MG63 (cell line): ENCODE results near the gene GPM6B. TPM values are rescaled to one million over a fixed set of nuclear protein-coding genes. Genes with fewer than 3 reads are reported as not detected.
"Not testable (repeated sequence)": the region's sequence is repeated elsewhere in the genome, so short reads cannot be mapped to it uniquely, and the experiment has no call there.

ENCODE experiments used
- DNase-seq: peaks from one replicate; pipeline ENCODE4 v3.0.0-alpha.2; 2020
- H3K27me3 ChIP-seq: fragments of 250-450 bp; sonication (Bioruptor Pico); 2 replicates; pipeline ENCODE4 v1.5.1; 2020; ENCODE audit warnings: mild to moderate bottlenecking, moderate library complexity
- H3K36me3 ChIP-seq: fragments of 250-450 bp; sonication (Bioruptor Pico); 2 replicates; pipeline ENCODE4 v1.5.1; 2020; ENCODE audit warnings: mild to moderate bottlenecking, moderate library complexity
- H3K4me3 ChIP-seq: fragments of 250-450 bp; sonication (Bioruptor Pico); 2 replicates; pipeline ENCODE4 v1.5.1; 2020; ENCODE audit warnings: mild to moderate bottlenecking, moderate library complexity
- H3K9me3 ChIP-seq: fragments of 250-450 bp; sonication (Bioruptor Pico); 2 replicates; pipeline ENCODE4 v1.5.1; 2020; ENCODE audit warnings: mild to moderate bottlenecking, moderate library complexity
- total RNA-seq: library from RNA; depleted of rRNA; stranded (reverse); fragments of >200 nt; shearing (Covaris generic); gene quantifications from 2 replicates; pipeline ENCODE4 v1.2.3, GENCODE V29; 2014; ENCODE audit warnings: low replicate concordance

The GPM6B gene
- total RNA-seq, 1 experiment from 2014 or later = 0.16 TPM

- no peak for DNase-seq
- Histone ChIP-seq H3K9me3 (no peaks in the 10 kb centered on the region), H3K4me3 (no peak overlapping the region), H3K36me3 (peaks cover 13% of the 10 kb centered on the region), H3K27me3 (no peaks in the 10 kb centered on the region)
These were observed 61.6 kb downstream of the GPM6B start for GRCh38 chrX:13755254-13755653.

- Histone ChIP-seq H3K9me3 (no peaks in the 10 kb centered on the region), H3K27me3 (no peaks in the 10 kb centered on the region)
- no peak for DNase-seq
These were observed 62.1 kb downstream of the GPM6B start for GRCh38 chrX:13754765-13755164.

DNA sequence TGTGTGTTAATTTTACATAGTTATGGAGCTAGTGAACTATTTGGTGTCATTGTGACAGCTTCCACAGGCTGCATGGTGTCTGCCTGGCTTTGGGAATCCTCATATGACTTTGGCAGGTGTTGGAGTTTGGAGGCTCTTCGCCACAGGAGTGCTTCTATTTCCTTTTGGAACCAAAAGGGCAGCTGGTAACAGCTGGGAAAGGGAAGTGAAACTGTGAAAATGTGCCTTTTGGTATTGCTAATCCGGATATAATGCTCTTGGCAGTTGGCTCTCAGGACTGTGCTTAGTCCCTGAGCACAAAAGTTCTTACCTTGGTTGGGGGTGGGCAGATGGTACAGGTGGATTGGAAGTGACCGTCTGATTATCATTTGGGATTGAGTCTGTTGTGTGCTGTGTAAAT, 64.2 kb downstream of the GPM6B start:
- DNase-seq = no peak
- no peaks in the 10 kb centered on the region for H3K27me3 ChIP-seq
- H3K36me3 ChIP-seq = peaks cover 13% of the 10 kb centered on the region
- H3K9me3 ChIP-seq = no peaks in the 10 kb centered on the region
- H3K4me3 ChIP-seq = no peak overlapping the region

More at GRCh38 chrX:13754765-13755164, 62.1 kb downstream of the GPM6B start:
- Histone ChIP-seq H3K36me3 (peaks cover 10% of the 10 kb centered on the region), H3K4me3 (no peak overlapping the region)

DNA sequence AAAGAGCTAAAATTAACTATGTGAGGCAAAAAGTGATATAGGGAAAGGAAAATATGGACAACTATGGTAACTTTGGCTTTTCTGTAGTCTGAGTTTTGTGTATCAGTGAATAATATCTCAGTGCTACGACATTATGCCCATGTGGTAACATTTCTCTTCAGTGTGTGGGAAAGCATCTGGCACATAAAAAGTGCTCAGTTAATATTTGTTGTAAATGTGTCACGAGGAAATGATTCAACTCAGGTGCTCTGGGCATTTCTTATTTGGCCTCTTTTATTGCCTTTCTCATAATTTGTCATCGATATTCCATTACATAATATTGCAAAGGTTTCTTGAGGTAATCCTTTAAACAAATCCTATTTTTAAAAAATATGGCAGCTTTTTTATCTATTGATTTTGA, 64.8 kb downstream of the GPM6B start:
- Histone ChIP-seq H3K27me3 (no peaks in the 10 kb centered on the region), H3K9me3 (no peaks in the 10 kb centered on the region), H3K36me3 (peaks cover 13% of the 10 kb centered on the region), H3K4me3 (no peak overlapping the region)
- DNase-seq = no peak

- Histone ChIP-seq H3K36me3 (peaks cover 13% of the 10 kb centered on the region), H3K4me3 (no peak overlapping the region), H3K27me3 (no peaks in the 10 kb centered on the region), H3K9me3 (no peaks in the 10 kb centered on the region)
- no peak for DNase-seq
These were observed 66.1 kb downstream of the GPM6B start for GRCh38 chrX:13750812-13751211.

- H3K4me3 ChIP-seq = no peak overlapping the region
- no peak for DNase-seq
- H3K27me3 ChIP-seq = no peaks in the 10 kb centered on the region
- H3K9me3 ChIP-seq = no peaks in the 10 kb centered on the region
- H3K36me3 ChIP-seq = peaks cover 13% of the 10 kb centered on the region
These were observed 66.7 kb downstream of the GPM6B start for GRCh38 chrX:13750204-13750603.

- DNase-seq = no peak
- no peaks in the 10 kb centered on the region for H3K27me3 ChIP-seq
- H3K36me3 ChIP-seq = peaks cover 16% of the 10 kb centered on the region
- no peaks in the 10 kb centered on the region for H3K9me3 ChIP-seq
- H3K4me3 ChIP-seq = no peak overlapping the region
These were observed 68.4 kb downstream of the GPM6B start for GRCh38 chrX:13748486-13748885.

DNA sequence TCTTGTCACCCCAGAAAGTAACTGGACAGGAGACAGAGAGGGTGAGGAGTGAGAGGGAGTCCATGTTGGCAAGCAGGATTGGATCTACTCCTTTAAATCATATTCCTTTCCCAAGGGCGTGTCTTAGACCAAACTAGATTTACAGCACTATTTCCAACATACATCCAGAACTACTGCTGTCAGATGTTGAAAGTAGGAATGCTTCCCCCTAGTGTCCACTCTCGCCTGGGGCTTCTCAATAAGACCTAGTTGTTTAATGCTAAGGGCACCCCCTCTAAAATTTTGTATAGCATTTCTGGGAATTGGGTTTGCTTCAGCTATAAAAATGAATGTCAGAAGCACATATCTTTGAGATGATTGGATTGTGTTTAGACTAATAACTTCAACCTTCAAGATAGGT, 69.1 kb downstream of the GPM6B start:
- Histone ChIP-seq H3K27me3 (no peaks in the 10 kb centered on the region), H3K9me3 (no peaks in the 10 kb centered on the region), H3K36me3 (peaks cover 16% of the 10 kb centered on the region), H3K4me3 (no peak overlapping the region)
- peak; percentile 27 for DNase-seq

GRCh38 chrX:13742397-13743176, 74.3 kb downstream of the GPM6B start:
- Histone ChIP-seq H3K36me3 (peaks cover 5% of the 10 kb centered on the region), H3K27me3 (no peaks in the 10 kb centered on the region)
- no peak for DNase-seq

DNA sequence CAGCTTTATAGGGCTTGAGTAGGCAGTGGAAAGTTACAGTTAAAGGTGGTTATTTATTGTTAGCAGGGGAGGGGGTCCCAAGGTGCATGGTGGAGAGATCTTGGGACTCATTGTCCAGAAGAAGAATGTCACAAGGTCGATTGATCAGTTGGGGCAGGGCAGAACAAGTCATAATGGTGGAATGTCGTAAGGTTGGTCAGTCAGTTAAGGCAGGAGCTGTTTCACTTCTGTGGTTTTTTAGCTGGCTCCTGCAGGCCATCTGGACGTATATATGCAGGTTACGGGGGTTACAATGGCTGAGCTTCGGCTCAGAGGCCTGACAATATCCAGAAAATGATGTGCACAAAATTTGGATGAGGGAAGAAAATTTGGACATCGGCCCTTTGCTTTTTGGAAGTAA, 75.2 kb downstream of the GPM6B start:
- Histone ChIP-seq H3K27me3 (no peaks in the 10 kb centered on the region), H3K9me3 (no peaks in the 10 kb centered on the region), H3K4me3 (no peak overlapping the region), H3K36me3 (peaks cover 8% of the 10 kb centered on the region)
- no peak for DNase-seq

More at GRCh38 chrX:13742397-13743176, 74.3 kb downstream of the GPM6B start:
- Histone ChIP-seq H3K4me3 (no peak overlapping the region), H3K9me3 (no peaks in the 10 kb centered on the region)

DNA sequence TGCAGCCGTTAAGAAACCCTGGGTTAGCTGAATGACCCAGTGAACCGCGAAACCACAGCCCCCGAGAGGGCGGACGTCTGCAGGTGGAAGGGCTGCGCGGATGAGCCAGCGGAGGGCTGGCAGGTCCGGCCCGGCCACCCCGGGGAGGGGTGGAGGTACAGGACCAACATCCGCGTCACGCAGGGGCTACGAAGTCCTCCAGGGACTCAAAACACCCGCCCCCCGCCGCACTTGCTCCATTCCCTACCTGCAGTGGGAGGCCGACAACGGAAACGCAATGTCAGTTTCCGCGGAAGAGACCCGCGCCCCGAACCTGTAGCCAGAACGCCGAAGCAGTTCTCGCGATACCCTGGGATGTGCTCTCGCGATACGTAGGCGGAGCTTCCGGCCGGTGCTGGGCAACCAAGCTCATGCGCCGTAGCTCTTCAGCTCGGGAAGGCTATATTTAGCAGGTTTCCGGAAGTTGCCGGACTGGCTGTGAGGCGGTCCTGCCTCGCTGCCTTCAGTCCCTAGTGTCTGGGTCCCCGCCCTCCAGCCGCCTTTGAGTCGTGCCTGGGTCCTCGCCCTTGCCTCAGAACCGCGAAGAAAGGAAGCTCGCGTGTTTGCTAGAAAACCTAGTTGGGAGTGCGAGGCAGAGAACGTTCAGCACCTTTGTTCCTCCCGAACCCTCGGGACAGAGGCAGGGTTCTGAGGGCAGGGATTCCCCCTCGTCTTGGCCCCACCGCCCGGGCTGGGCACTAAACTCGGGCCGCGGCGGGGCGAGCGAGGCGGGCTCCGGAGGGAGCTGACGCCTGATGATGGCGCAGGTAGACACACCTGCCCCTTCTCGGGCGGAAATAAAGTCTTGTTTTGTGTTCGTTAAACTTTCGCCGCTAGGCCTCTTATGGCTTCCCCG, 82.4 kb downstream of the GPM6B start, which contains the start of the genes OFD1 and TRAPPC2:
Gene OFD1, plus strand, starts transcription at position 471 of the 895 bp plus-strand sequence. Its CDS starts 324 bp downstream, at position 795.
Gene TRAPPC2, minus strand, starts transcription at position 343 of the 895 bp plus-strand sequence. CDS start 14,657 bp downstream, outside the sequence.
- Histone ChIP-seq H3K4me3 (peak within 1 kb of the TSS; percentile 88), H3K36me3 (peaks cover 22% of the 10 kb centered on the region), H3K9me3 (no peaks in the 10 kb centered on the region), H3K27me3 (no peaks in the 10 kb centered on the region)
- peak; percentile 91 for DNase-seq

GRCh38 chrX:13733506-13733905, 83.4 kb downstream of the GPM6B start:
- peaks cover 31% of the 10 kb centered on the region for H3K36me3 ChIP-seq
- H3K9me3 ChIP-seq = no peaks in the 10 kb centered on the region
- H3K27me3 ChIP-seq = no peaks in the 10 kb centered on the region
- H3K4me3 ChIP-seq = peak overlapping the region; percentile 88
- DNase-seq = no peak

- Histone ChIP-seq H3K27me3 (no peaks in the 10 kb centered on the region), H3K4me3 (no peak overlapping the region), H3K9me3 (no peaks in the 10 kb centered on the region; the same call in 1 of the 2 replicates), H3K36me3 (peaks cover 31% of the 10 kb centered on the region)
- no peak for DNase-seq
These were observed 84.4 kb downstream of the GPM6B start for GRCh38 chrX:13732246-13733067.

GRCh38 chrX:13730523-13730922, 86.4 kb downstream of the GPM6B start:
- not testable (repeated sequence) for H3K27me3 ChIP-seq, DNase-seq, H3K9me3 ChIP-seq, H3K4me3 ChIP-seq
- peaks cover 28% of the 10 kb centered on the region for H3K36me3 ChIP-seq

GRCh38 chrX:13726583-13726982, 90.3 kb downstream of the GPM6B start:
- not testable (repeated sequence) for H3K27me3 ChIP-seq, H3K4me3 ChIP-seq

GRCh38 chrX:13724878-13725277, 92.0 kb downstream of the GPM6B start:
- H3K4me3 ChIP-seq, DNase-seq, H3K27me3 ChIP-seq, H3K9me3 ChIP-seq: not testable (repeated sequence)
- peaks cover 23% of the 10 kb centered on the region for H3K36me3 ChIP-seq

More at GRCh38 chrX:13726583-13726982, 90.3 kb downstream of the GPM6B start:
- H3K36me3 ChIP-seq = peaks cover 30% of the 10 kb centered on the region
- not testable (repeated sequence) for DNase-seq, H3K9me3 ChIP-seq
